ENCODE measurements around the gene TCF25.
"Not testable (repeated sequence)": the region's sequence is repeated elsewhere in the genome, so short reads cannot be mapped to it uniquely, and the experiment has no call there.

Gene TCF25

DNA sequence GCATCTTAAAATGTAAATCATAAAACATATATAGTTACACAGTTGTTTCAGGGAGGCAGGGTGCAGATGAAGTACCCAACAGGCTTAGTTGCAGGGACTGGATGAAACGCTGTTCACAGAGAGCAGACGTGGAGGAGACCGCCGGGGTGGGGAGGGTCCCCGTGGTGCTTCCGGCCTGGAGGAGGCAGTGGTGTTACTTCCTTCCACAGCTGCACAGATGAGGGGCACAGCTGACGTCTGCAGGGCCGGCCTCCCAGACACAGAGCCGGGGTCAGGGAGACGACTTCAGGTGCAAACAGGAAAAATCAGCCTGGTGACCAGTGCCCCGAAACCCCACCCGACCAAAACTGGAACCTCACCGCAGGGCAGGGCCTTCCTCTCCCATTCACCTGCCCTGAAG, 28.0 kb upstream of the TCF25 start:
- DNase-seq (ENCODE audit: low read depth), result no peak

DNA sequence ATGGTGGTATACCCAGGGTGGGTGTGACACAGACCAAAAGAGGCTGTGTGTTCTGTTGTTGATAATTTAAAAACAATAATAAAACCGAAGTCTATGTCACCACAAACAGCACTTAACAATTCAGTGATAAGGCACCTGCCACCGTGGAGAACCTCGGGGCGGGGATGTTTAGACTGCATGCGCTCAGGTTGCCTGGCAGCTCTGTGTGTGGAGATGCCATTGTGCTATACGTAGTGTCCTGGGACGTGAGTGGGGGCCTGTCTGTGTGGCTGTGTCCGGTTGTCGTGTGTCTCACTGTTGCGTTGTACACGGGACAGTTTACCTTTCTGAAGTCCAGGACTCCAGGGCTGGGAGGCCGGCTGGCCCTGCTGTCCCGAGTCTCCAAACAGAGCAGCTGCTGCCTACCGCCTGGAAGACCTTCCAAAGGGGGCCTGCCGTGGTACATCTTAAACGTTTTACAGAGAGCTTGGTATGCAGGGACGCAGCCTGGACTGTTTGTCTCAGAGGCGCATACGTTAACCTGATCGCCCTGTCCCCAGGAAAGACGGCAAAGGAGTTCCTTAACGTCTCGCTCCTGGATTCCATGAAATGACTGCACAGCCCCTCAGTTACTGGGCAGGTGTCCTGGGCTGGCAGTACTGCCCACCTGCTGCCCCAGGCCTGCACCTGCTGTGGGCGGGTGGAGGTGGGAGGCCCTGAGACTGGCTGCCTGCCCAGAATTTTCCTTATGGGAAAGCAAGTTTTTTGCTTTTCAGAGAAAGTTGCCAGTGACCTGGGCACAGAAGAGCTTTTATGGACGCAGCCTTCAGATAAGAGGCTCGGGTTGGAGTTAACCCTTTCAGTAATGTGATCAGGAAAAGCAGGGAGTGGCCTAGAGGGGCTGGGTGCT, 26.1 kb upstream of the TCF25 start:
- no peak for DNase-seq (ENCODE audit: low read depth)

DNA sequence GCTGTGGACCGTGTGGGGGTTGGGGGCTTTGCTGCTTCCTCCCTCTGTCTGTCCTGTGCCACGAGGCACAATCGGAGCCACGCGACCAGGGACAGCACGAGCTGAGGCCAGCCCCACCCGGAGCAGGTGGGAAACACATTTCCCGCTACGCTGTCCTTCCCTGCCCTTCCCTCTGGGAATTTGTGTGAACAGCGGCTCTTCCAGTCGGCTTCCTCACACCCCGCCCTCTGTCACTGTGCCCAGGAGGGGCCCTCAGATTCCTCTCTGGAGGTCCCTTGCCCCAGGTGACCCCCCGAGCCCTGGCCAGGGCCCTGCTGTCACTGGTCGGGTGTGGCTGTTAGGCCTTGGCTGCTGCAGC, 25.5 kb upstream of the TCF25 start:
- DNase-seq (ENCODE audit: low read depth), result no peak

DNA sequence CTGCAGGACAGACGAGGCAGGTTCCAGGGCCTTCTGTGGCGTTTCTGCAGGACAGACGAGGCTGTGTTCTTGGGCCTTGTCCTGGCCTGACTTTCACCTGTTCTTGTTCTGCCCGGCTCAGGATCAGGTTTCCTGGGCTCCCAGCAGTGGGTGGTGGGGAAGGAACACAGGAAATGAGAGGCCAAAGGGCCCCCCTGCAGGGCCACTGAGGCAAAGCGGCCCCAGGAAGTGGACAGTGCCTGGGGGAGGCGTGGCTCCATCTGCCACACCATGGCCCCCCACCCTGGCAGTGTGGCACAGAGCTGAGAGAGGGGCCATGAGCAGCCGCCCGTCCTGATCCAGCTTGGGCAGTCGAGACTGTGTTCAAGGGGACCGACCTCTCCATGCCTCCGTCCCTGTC, 24.4 kb upstream of the TCF25 start:
- DNase-seq (ENCODE audit: low read depth), result no peak

DNA sequence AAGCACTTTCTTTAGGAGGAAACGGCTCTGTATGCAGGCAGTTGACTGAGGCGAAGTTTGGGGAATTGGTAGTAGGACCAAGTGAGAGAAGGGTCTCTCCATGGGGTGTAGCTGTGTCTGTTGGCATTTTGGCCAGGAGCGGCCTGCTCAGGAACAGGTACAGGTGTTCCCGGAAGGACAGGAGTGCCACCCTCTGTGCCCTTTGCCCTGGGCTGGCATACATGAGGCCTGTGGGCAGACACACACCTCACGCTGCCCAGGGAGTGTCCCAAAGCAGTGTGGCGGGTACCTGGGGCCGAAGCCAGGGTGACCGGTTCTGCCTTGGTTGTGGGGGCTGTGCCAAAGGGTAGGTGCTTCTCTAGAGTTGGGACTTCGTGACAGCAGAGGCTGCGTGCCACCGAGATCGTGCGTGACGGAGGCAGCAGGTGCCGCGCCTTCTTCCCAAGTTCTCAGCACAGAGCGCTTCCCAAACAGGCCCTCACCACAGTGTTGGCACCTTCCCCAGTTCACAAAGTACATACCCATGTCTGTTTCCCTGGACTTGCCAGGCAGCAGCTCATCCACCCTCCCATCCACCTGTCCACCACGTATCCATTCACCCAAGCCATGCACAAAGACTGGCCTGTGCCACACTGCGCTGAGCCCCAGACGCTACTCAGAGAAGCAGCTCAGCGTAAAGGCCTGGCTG, 19.9 kb upstream of the TCF25 start:
- DNase-seq (ENCODE audit: low read depth), result no peak

DNA sequence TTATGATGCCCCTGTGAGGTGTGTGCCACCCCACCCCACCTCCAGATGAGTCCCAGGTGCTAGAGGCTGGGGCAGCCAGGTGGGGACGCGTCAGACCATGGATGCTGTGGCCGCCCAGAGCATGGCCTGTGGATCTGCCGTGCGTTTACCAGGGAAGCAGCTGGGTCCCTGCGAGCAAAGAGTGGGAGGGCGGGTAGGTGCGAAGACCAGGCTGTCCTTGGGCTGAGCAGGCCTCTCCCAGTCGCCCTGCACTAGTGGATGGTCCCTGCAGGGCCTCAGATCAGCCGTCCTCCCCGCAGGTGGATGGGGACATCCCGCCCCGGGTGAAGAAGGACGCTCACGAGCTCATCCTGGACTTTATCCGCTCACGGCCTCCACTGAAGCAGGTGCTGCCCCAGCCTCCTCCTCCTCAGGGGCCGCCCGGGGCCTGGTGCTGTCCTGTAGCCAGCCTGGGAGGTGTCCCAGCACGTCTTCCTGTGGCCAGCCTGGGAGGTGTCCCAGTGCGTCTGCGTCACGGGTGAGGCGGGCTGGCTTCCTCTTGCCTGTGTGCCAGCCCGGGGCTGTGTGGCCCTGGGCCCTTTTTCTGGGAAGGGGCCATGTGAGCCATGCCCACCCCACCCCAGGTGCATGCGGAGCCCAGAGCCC, 18.0 kb upstream of the TCF25 start:
- no peak for DNase-seq (ENCODE audit: low read depth)

DNA sequence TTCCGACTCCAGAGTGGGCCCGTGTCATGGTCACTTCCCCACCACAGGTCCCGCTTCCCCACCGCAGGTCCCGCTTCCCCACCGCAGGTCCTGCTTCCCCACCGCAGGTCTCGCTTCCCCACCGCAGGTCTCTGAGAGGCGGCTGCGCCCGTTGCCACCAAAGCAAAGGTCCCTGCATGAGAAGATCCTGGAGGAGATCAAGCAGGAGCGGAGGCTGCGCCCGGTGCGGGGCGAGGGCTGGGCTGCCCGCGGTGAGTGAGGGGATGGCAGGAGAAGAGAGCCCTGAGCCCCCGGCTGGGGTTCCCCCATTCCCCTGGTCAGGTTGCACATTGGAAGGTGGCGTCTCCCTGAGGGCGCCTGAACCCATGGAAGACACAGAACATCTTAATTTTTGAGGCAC, 17.4 kb upstream of the TCF25 start:
- no peak for DNase-seq (ENCODE audit: low read depth)

DNA sequence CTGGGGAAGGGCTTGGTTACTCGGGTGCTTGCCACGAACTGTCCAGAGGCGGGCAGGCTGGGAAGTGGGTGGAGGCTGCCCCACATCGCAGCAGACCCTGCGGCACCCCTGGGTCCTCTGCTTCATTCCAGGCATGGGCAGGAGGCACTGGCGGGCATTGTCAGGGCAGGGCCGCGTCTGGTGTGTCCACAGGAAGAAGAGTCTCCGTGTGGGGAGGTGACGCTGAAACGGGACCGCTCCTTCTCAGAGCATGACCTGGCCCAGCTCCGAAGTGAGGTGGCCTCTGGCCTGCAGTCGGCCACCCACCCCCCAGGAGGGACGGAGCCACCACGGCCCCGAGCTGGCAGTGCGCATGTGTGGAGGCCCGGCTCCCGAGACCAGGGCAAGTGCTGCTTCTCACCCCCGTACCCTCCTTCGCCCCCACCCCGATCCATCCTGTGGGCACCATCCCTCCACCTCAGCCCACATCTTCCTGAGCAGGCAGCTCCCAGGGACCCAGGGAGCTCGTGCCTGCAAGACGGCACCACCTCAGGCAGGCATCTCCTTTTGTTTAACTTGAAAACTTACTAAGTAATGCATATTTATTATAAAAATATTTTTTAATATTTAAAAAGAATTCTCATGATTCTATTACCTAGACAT, 14.3 kb upstream of the TCF25 start:
- DNase-seq (ENCODE audit: low read depth), result no peak

DNA sequence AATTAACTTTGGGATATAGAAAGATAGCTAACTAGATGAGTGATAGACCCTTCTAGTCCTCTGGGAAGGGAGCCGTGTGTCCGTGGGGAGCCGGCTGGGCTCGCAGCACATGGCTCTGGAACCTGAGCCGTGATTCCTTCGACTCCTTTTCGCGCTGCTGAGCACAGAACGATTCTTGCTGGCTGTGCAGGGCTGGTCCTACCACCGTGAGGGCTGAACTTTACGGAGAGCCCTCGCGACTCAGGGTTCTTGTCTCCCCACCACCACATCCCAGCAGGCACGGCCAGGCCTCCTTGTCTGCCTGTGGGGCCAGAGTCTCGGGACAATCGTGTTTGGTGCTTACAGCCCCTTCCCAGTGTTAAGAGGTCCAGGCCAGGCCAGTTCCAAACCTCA, 13.8 kb upstream of the TCF25 start:
- DNase-seq (ENCODE audit: low read depth), result no peak

DNA sequence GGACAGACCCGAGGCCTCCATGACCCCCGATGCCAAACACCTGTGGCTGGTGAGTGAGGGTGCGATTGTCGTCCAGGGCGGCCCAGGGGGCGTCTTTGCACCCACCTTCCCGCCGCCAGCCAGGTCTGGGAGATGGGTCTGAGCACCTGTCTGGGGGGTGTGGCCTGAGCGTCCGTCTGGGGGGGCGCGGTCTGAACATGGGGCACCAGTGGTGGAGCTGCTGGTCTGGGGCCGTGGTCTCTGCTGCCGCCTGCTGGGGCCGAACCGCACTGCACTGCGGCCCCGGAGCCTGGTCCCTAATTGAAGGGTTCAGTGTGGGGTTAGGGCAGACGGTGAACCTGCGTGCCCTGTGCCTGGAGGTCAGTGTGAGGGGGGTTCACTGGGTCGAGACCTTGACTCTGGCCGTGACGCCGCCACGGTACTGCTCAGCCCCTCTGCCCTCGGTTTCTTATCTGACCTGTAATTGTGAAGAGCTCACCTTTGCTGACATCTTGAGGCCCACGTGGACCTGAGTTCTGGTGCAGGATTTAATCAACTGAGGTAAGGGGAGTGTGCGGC, 12.6 kb upstream of the TCF25 start:
- DNase-seq (ENCODE audit: low read depth), result no peak

DNA sequence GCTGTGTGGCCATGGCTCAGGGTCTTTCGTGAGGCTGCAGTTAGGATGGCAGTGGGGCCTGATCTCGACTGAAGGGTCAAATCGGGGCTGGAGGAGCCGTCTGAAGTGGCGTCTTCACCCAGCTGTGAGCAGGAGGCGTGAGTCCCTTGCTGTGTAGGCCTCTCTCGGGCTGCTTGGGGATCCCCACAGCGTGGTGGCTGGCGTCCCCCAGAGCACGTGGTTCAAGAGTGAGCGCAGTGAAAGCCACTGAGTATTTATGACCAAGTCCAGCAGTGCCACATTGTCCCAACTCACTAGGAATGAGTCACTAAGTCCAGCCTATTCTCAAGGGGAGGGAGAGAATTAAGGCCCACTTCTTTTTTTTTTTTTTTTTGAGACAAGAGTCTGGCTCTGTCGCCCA, 11.7 kb upstream of the TCF25 start:
- no peak for DNase-seq (ENCODE audit: low read depth)

DNA sequence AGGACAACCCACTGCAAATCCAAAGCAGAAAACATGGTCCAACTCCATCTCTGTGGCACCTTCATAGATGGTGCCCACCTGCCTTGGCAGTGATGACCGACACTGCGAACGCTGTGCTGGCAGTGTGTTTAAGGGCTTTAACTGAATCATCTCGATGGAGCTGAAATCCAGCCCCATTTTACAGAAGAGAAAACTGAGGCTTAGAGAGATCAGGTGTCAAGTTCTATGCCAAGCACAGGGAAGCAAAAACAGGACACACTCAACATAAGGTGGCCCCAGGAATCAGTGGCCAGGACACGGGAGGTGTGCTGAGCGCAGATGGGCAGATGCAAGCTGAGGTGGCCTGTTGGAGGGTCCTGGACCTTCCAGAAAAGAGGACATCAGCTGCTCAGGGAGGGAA, 10.7 kb upstream of the TCF25 start:
- no peak for DNase-seq (ENCODE audit: low read depth)

DNA sequence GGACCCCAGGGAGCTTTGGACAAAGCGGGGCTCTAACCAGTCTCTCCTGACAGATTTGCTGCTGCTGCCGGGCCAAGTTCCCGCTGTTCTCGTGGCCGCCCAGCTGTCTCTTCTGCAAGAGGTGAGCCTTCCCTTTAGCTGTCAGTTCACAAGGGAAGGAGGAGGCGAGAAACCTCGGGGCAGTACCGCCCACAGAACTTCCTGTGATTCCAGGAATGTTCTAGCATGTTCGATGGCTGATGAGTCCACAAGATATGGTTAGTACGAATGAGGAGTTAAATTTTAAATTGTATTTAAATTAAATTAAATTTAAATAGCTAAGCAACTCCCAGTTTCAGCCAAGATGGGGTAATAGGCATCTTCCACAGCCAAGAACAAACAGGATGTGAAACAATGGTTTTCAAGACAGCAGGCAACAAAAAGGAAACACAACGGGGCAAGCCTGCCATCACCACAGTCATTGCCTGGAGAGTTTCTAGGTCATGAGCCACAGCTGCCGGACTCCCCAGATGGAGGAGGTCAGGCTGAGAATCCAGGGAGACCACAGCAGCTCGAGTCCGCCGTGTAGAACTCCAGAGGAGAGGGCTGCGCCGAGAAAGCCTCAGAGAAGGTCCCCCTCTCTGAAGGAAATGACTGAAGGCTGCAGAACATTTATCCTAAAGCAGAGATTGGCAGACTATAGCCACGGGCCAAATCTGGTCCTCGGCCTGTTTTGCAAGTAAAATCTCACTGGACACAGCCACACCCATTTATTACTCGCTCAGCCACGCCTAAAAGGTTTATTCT, 9.5 kb upstream of the TCF25 start:
- DNase-seq (ENCODE audit: low read depth), result no peak

DNA sequence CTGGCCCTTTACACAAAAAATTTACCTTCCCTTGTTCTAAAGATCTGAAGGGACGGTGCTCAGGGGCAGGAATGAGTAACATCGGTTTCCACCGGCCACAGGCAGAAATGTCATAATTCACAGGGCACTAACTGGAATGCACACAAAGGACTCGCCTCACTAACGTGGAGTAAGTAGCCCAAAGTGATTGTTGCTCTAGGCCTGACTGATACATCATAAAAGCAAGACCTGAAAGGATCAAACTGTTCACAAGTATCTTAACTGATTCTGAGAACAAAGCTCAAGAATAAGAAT, 8.9 kb upstream of the TCF25 start:
- no peak for DNase-seq (ENCODE audit: low read depth)

DNA sequence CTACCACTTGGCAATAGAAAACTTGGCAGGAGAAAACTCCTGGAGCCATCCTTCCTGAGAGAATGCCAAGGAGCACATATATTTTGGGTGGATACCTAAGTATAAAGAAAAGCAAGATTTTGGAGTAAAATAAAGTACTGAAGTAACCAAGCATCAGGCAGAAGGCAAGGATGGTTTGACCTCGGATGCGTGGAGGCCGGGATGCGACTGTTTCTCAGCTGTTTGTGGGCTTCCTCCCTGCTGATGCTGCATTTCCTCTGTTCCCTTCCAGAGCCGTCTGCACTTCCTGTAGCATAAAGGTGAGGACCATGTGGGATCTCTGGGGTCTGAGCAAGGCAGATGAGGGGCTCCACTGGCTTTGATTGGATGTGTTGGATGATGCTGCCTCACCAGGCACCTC, 5.5 kb upstream of the TCF25 start:
- DNase-seq (ENCODE audit: low read depth), result no peak

DNA sequence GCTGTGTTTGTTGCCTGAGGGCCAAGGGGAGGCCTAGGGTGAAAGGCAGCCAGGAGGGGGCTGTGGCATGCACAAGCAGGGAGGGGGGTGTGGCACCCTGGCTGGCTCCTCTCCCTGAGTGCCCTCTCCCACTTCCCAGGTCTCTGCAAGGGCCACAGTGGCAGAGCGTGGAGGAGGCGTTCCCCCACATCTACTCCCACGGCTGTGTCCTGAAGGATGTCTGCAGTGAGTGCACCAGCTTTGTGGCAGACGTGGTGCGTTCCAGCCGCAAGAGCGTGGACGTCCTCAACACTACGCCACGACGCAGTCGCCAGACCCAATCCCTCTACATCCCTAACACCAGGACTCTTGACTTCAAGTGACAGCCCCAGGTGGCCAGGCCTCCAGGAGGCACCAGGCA, 3.5 kb upstream of the TCF25 start:
- DNase-seq (ENCODE audit: low read depth), result no peak

DNA sequence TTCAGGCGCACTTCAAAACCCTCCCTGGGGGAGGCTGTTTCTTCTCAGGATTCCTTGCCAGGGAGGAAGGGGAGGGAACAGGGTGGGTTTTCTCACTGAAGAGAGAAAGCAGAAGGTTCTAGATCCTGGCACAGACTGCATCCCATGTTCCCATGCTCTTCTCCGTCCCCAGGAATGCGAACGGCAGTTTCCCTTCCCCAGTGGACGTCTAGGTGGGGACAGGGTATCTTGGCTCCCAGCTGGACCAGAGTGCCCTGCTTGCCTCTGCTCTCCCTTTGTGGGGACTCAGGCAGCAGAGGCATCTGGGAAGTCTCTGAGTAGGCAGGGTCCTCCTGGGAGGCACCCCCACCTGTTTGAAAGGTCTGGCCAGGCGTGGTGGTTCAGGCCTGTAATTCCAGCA, 3.0 kb upstream of the TCF25 start:
- no peak for DNase-seq (ENCODE audit: low read depth)

DNA sequence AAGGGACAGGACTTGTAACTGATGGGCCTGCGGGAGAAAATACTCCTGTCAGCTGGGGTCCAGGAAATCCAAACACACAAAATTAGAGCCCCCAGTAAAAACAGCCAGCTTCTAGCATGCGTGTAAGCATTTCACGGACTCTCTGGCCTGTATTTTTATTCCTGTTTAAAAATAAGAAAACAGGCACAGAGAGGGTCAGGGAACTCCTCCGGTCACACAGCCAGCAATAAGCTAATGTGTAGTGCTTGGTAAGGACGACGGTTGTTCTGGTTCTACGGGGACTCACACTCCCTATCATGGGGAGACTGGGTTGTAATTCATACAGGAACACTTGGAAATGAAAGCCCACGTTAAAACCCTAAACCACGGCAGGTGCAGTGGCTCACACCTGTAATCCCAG, 1.5 kb upstream of the TCF25 start:
- no peak for DNase-seq (ENCODE audit: low read depth)

DNA sequence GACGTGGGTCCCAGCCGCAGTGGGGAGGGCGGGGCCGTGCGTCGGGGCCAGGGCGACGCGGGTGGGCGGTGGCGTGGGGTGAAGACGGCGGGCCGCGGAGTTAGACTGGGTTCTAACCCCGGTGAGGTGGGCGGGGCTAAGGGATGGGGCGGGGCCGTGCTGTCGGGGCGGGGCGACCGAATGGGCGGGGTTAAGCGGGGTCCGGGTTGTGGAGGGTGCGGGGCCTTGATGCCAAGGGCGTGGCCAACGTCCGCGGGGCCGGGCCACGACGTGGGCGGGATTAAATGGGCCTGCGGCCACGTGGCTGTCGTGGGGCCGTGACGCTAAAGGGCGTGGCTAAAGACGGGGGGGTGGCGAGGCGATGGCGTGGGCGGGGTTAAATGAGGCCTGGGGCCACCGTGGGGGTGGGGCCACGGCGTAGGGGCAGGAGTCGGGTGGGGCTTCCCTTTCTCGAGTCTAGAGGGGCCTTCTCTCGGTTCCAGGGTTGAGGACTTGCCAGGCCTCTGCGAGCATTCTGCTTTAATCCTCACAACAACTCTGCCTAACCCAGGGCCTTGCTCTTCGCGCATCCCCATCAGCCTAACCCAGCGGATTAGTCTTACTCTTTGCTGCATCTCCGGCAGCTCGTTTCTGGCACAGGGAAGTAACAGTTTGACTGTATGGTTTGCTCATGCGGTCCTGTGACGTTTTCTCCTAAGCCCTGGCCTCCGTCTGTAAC, 739 bp downstream of the TCF25 start:
- peak; percentile 77 for DNase-seq (ENCODE audit: low read depth)

DNA sequence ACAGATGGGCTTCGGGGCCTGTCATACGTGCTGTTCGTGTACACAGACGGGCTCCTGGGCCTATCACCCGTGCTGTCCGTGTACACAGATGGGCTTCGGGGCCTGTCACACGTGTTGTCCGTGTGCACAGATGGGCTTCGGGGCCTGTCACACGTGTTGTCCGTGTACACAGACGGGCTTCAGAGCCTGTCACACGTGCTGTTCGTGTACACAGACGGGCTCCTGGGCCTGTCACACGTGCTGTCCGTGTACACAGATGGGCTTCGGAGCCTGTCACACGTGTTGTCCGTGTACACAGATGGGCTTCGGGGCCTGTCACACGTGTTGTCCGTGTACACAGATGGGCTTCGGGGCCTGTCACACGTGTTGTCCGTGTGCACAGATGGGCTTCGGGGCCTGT, 5.7 kb downstream of the TCF25 start:
- DNase-seq (ENCODE audit: low read depth), result not testable (repeated sequence)

Measured in HS-27A (cell line).